Neural crest cell (in vitro differentiated cells): Measurements from ENCODE around the gene TRIP11. TPM values are rescaled to one million over a fixed set of nuclear protein-coding genes. Genes with fewer than 3 reads are reported as not detected.
A peak's percentile ranks its signal among the peaks of the same experiment; 100 is the strongest.

Experiments
- DNase-seq: peaks from one replicate; pipeline ENCODE4 v3.0.0; 2021; ENCODE audit warnings: low read depth, mixed read lengths, low spot score
- H3K27ac Mint-ChIP-seq: one replicate; pipeline ENCODE4 v1.8.0; 2021; ENCODE audit warnings: mild to moderate bottlenecking, mixed read lengths; ENCODE audit not compliant: unreplicated experiment
- H3K27me3 Mint-ChIP-seq: 2 replicates; pipeline ENCODE4 v1.8.0; 2021; ENCODE audit warnings: low read depth, mild to moderate bottlenecking, mixed read lengths
- H3K36me3 Mint-ChIP-seq: 2 replicates; pipeline ENCODE4 v1.8.0; 2021; ENCODE audit warnings: low read depth, mild to moderate bottlenecking, mixed read lengths
- H3K4me1 Mint-ChIP-seq: 2 replicates; pipeline ENCODE4 v1.8.0; 2021; ENCODE audit warnings: mixed read lengths
- H3K4me3 Mint-ChIP-seq: one replicate; pipeline ENCODE4 v1.8.0; 2021; ENCODE audit warnings: mild to moderate bottlenecking, mixed read lengths
- H3K9me3 Mint-ChIP-seq: 2 replicates; pipeline ENCODE4 v1.8.0; 2021; ENCODE audit warnings: mixed read lengths
- CTCF ChIP-seq: fragments of 200-600 bp; sonication (generic); conservative IDR thresholded peaks from 2 replicates; pipeline ENCODE4 v1.5.0; 2021; ENCODE audit warnings: antibody characterized with exemption, mild to moderate bottlenecking
- total RNA-seq: library from RNA; stranded (reverse); gene quantifications from 2 replicates; pipeline ENCODE4 v1.2.1, GENCODE V29; 2021

The TRIP11 gene
- total RNA-seq, 1 donor from 2014 or later, result 41.3 TPM

- no peak for TF ChIP-seq CTCF
- no peaks in the 10 kb centered on the region for H3K27me3 Mint-ChIP-seq
- H3K27ac Mint-ChIP-seq, result no peak overlapping the region
- no peaks in the 10 kb centered on the region for H3K4me1 Mint-ChIP-seq
- no peaks in the 10 kb centered on the region for H3K36me3 Mint-ChIP-seq
- no peak overlapping the region for H3K4me3 Mint-ChIP-seq
- H3K9me3 Mint-ChIP-seq, result no peaks in the 10 kb centered on the region
- DNase-seq, result no peak
Observed at GRCh38 chr14:91998667-91999570, 40.9 kb downstream of the TRIP11 start.

GRCh38 chr14:91997492-91997891 lies 42.4 kb downstream of the TRIP11 start:
- DNase-seq, result no peak
- Mint-ChIP-seq H3K27me3 (no peaks in the 10 kb centered on the region), H3K4me3 (no peak overlapping the region), H3K27ac (no peak overlapping the region), H3K36me3 (peaks cover 2% of the 10 kb centered on the region), H3K9me3 (no peaks in the 10 kb centered on the region), H3K4me1 (no peaks in the 10 kb centered on the region)
- no peak for TF ChIP-seq CTCF

GRCh38 chr14:91996948-91997371 lies 42.9 kb downstream of the TRIP11 start:
- no peak overlapping the region for H3K4me3 Mint-ChIP-seq
- no peak for DNase-seq
- no peaks in the 10 kb centered on the region for H3K27me3 Mint-ChIP-seq
- no peaks in the 10 kb centered on the region for H3K9me3 Mint-ChIP-seq
- H3K36me3 Mint-ChIP-seq, result peaks cover 4% of the 10 kb centered on the region
- H3K4me1 Mint-ChIP-seq, result no peaks in the 10 kb centered on the region
- no peak overlapping the region for H3K27ac Mint-ChIP-seq
- peak; percentile 70 for TF ChIP-seq CTCF

GRCh38 chr14:91987192-91987591 lies 52.7 kb downstream of the TRIP11 start:
- Mint-ChIP-seq H3K36me3 (peaks cover 30% of the 10 kb centered on the region), H3K27me3 (no peaks in the 10 kb centered on the region), H3K4me1 (no peaks in the 10 kb centered on the region), H3K27ac (no peak overlapping the region), H3K4me3 (no peak overlapping the region), H3K9me3 (no peaks in the 10 kb centered on the region)
- TF ChIP-seq CTCF, result no peak
- DNase-seq, result no peak

GRCh38 chr14:91985521-91986255 lies 54.2 kb downstream of the TRIP11 start:
- DNase-seq, result no peak
- H3K4me1 Mint-ChIP-seq, result no peaks in the 10 kb centered on the region
- no peak overlapping the region for H3K27ac Mint-ChIP-seq
- no peak overlapping the region for H3K4me3 Mint-ChIP-seq
- no peak for TF ChIP-seq CTCF
- no peaks in the 10 kb centered on the region for H3K9me3 Mint-ChIP-seq
- peaks cover 28% of the 10 kb centered on the region for H3K36me3 Mint-ChIP-seq
- no peaks in the 10 kb centered on the region for H3K27me3 Mint-ChIP-seq
